ENCODE measurements around the gene UPK3A. TPM values are rescaled to one million over a fixed set of nuclear protein-coding genes. Genes with fewer than 3 reads are reported as not detected.

The UPK3A gene
- total and polyA plus RNA-seq, 10 of the 15 experiments (the other 5 are each of a cell fraction or from before 2014, with no cell fraction given) = not detected

DNA sequence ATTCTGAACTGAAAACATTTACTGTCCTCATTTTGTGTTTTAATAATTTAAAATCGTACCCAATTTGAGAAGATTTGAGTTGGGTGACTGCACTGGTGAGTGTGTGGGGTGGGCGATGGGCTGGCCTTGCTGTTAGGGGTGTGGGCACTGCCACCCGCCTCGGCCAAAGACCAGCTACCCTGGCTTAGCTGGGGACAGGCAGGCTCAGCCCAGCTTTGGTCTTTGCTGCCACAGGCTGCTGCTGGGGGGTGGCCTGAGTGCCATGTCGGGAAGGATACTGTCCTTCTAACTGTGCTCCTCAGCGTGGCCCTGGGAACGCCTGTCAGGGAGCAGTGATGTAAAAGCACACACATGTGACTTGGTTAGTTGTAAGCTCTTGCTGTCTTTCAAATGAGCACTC lies 47.3 kb downstream of the UPK3A start:
- 95% methylated on average over 7 of the region's 7 CpGs for WGBS (ENCODE audit: insufficient coverage, insufficient replicate concordance, low lambda C conversion rate, missing lambda C conversion rate)
- RAD21 ChIA-PET (ENCODE audit: unreplicated experiment) = no interaction called here
- in situ Hi-C loops (cut with MboI) = no loop called here
- Histone ChIP-seq H3K4me3 (no peak overlapping the region), H4K20me1 (ENCODE audit: control insufficient read depth, insufficient read depth) (no peaks in the 10 kb centered on the region), H3K4me1 (ENCODE audit: control insufficient read depth, insufficient read depth, low read length) (no peaks in the 10 kb centered on the region), H3K4me2 (ENCODE audit: control insufficient read depth, insufficient read depth) (no peak overlapping the region), H3K27ac (ENCODE audit: control insufficient read depth, insufficient read depth) (no peak overlapping the region), H3K79me2 (ENCODE audit: control insufficient read depth, insufficient read depth, low read length) (no peaks in the 10 kb centered on the region), H3K9me3 (replicated peaks; ENCODE audit: control insufficient read depth, insufficient read depth, low read length) (no peaks in the 10 kb centered on the region), H3K36me3 (ENCODE audit: control insufficient read depth in 2 of 2, insufficient read depth in 2 of 2, low read length in 1 of 2) (peaks cover 11 to 19% of the 10 kb centered on the region in 2 experiments; a peak in 3 of 4 replicates), H3K9ac (ENCODE audit: control insufficient read depth, insufficient read depth, low read length) (no peak overlapping the region), H2AFZ (ENCODE audit: control insufficient read depth, low read depth, low read length) (no peak overlapping the region), H3K27me3 (replicated peaks in 1 of 2; ENCODE audit: control insufficient read depth in 2 of 2, insufficient read depth in 2 of 2, low read length in 1 of 2) (no peaks in the 10 kb centered on the region)
- POLR2A ChIA-PET = no interaction called here
- no peak for FAIRE-seq
- no TSS peak for BruUV-seq (replicated peaks)
- CTCF ChIA-PET = no interaction called here
- no peak for ATAC-seq
- intact Hi-C loops (cut with micrococcal nuclease; ENCODE audit: unreplicated experiment) = no loop called here
- DNase-seq (ENCODE audit: low read depth, low spot score) = no peak
- SMC1A ChIA-PET (ENCODE audit: uncharacterized antibody, unreplicated experiment) = no interaction called here
- TF ChIP-seq, protein P1, sequence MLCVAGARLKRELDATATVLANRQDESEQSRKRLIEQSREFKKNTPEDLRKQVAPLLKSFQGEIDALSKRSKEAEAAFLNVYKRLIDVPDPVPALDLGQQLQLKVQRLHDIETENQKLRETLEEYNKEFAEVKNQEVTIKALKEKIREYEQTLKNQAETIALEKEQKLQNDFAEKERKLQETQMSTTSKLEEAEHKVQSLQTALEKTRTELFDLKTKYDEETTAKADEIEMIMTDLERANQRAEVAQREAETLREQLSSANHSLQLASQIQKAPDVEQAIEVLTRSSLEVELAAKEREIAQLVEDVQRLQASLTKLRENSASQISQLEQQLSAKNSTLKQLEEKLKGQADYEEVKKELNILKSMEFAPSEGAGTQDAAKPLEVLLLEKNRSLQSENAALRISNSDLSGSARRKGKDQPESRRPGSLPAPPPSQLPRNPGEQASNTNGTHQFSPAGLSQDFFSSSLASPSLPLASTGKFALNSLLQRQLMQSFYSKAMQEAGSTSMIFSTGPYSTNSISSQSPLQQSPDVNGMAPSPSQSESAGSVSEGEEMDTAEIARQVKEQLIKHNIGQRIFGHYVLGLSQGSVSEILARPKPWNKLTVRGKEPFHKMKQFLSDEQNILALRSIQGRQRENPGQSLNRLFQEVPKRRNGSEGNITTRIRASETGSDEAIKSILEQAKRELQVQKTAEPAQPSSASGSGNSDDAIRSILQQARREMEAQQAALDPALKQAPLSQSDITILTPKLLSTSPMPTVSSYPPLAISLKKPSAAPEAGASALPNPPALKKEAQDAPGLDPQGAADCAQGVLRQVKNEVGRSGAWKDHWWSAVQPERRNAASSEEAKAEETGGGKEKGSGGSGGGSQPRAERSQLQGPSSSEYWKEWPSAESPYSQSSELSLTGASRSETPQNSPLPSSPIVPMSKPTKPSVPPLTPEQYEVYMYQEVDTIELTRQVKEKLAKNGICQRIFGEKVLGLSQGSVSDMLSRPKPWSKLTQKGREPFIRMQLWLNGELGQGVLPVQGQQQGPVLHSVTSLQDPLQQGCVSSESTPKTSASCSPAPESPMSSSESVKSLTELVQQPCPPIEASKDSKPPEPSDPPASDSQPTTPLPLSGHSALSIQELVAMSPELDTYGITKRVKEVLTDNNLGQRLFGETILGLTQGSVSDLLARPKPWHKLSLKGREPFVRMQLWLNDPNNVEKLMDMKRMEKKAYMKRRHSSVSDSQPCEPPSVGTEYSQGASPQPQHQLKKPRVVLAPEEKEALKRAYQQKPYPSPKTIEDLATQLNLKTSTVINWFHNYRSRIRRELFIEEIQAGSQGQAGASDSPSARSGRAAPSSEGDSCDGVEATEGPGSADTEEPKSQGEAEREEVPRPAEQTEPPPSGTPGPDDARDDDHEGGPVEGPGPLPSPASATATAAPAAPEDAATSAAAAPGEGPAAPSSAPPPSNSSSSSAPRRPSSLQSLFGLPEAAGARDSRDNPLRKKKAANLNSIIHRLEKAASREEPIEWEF (IDR thresholded peaks at IDR 0.05; ENCODE audit: insufficient replicate concordance, low read depth, low read length) = no peak
- TF ChIP-seq, protein P2, sequence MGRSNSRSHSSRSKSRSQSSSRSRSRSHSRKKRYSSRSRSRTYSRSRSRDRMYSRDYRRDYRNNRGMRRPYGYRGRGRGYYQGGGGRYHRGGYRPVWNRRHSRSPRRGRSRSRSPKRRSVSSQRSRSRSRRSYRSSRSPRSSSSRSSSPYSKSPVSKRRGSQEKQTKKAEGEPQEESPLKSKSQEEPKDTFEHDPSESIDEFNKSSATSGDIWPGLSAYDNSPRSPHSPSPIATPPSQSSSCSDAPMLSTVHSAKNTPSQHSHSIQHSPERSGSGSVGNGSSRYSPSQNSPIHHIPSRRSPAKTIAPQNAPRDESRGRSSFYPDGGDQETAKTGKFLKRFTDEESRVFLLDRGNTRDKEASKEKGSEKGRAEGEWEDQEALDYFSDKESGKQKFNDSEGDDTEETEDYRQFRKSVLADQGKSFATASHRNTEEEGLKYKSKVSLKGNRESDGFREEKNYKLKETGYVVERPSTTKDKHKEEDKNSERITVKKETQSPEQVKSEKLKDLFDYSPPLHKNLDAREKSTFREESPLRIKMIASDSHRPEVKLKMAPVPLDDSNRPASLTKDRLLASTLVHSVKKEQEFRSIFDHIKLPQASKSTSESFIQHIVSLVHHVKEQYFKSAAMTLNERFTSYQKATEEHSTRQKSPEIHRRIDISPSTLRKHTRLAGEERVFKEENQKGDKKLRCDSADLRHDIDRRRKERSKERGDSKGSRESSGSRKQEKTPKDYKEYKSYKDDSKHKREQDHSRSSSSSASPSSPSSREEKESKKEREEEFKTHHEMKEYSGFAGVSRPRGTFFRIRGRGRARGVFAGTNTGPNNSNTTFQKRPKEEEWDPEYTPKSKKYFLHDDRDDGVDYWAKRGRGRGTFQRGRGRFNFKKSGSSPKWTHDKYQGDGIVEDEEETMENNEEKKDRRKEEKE (IDR thresholded peaks at IDR 0.05) = no peak
- TF ChIP-seq KLF5 (IDR thresholded peaks at IDR 0.05; ENCODE audit: partially characterized antibody) = no peak
- TF ChIP-seq, protein P3, sequence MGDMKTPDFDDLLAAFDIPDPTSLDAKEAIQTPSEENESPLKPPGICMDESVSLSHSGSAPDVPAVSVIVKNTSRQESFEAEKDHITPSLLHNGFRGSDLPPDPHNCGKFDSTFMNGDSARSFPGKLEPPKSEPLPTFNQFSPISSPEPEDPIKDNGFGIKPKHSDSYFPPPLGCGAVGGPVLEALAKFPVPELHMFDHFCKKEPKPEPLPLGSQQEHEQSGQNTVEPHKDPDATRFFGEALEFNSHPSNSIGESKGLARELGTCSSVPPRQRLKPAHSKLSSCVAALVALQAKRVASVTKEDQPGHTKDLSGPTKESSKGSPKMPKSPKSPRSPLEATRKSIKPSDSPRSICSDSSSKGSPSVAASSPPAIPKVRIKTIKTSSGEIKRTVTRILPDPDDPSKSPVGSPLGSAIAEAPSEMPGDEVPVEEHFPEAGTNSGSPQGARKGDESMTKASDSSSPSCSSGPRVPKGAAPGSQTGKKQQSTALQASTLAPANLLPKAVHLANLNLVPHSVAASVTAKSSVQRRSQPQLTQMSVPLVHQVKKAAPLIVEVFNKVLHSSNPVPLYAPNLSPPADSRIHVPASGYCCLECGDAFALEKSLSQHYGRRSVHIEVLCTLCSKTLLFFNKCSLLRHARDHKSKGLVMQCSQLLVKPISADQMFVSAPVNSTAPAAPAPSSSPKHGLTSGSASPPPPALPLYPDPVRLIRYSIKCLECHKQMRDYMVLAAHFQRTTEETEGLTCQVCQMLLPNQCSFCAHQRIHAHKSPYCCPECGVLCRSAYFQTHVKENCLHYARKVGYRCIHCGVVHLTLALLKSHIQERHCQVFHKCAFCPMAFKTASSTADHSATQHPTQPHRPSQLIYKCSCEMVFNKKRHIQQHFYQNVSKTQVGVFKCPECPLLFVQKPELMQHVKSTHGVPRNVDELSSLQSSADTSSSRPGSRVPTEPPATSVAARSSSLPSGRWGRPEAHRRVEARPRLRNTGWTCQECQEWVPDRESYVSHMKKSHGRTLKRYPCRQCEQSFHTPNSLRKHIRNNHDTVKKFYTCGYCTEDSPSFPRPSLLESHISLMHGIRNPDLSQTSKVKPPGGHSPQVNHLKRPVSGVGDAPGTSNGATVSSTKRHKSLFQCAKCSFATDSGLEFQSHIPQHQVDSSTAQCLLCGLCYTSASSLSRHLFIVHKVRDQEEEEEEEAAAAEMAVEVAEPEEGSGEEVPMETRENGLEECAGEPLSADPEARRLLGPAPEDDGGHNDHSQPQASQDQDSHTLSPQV (IDR thresholded peaks at IDR 0.05) = no peak
- TF ChIP-seq RB1 (IDR thresholded peaks at IDR 0.05; ENCODE audit: borderline replicate concordance) = no peak
- TF ChIP-seq TCF7 (IDR thresholded peaks at IDR 0.05; ENCODE audit: borderline replicate concordance) = no peak
- TF ChIP-seq, protein P4, sequence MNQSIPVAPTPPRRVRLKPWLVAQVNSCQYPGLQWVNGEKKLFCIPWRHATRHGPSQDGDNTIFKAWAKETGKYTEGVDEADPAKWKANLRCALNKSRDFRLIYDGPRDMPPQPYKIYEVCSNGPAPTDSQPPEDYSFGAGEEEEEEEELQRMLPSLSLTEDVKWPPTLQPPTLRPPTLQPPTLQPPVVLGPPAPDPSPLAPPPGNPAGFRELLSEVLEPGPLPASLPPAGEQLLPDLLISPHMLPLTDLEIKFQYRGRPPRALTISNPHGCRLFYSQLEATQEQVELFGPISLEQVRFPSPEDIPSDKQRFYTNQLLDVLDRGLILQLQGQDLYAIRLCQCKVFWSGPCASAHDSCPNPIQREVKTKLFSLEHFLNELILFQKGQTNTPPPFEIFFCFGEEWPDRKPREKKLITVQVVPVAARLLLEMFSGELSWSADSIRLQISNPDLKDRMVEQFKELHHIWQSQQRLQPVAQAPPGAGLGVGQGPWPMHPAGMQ (IDR thresholded peaks at IDR 0.05; ENCODE audit: borderline replicate concordance) = no peak
- TF ChIP-seq ASH2L (IDR thresholded peaks at IDR 0.05; ENCODE audit: borderline replicate concordance, low read depth) = no peak
- TF ChIP-seq NBN (IDR thresholded peaks at IDR 0.05) = no peak
- no peak for TF ChIP-seq CREM (IDR thresholded peaks at IDR 0.05; ENCODE audit: low read depth)
- no peak for TF ChIP-seq CEBPB (IDR thresholded peaks at IDR 0.05; ENCODE audit: borderline replicate concordance in 1 of 2, low read depth in 2 of 2, low read length in 2 of 2)
